ENCODE data around the gene ADCY9.

GRCh38 chr16:4019371-4019791 lies 96.9 kb downstream of the ADCY9 start:
- TF ChIP-seq CTCF (IDR thresholded peaks at IDR 0.05) (no peak), POLR2A (IDR thresholded peaks at IDR 0.05) (no peak)

Measured in lower leg skin (tissue), 3 donors.